ENCODE measurements around the gene TOP1.

The TOP1 gene

GRCh38 chr20:41147767-41148191, 119.2 kb downstream of the TOP1 start:
- no peak for DNase-seq (ENCODE audit: extremely low spot score)
- POLR2A ChIA-PET, result no interaction called here
- no peak for TF ChIP-seq CTCF (IDR thresholded peaks at IDR 0.05; ENCODE audit: control extremely low read depth, extremely low read depth, low read depth, missing control alignments)
- CTCF ChIA-PET, result interaction anchor here (5.0 to 10.9 kb wide), 2 partner anchors 9 to 13 kb away, joined by 42 to 64 read pairs; no protein-coding TSS in a partner anchor

GRCh38 chr20:41148942-41149341, 120.3 kb downstream of the TOP1 start:
- POLR2A ChIA-PET, result no interaction called here
- DNase-seq (ENCODE audit: extremely low spot score), result no peak
- CTCF ChIA-PET, result interaction anchor here (1.1 to 5.2 kb wide), 4 partner anchors 11 to 158 kb away, joined by 3 to 28 read pairs (median 4); no protein-coding TSS in a partner anchor
- TF ChIP-seq CTCF (IDR thresholded peaks at IDR 0.05; ENCODE audit: control extremely low read depth, extremely low read depth, low read depth, missing control alignments), result no peak

GRCh38 chr20:41150664-41151063, 122.0 kb downstream of the TOP1 start:
- CTCF ChIA-PET, result interaction anchor here (1.1 to 5.2 kb wide), 5 partner anchors 8 to 182 kb away, joined by 3 to 28 read pairs (median 5); no protein-coding TSS in a partner anchor
- no peak for TF ChIP-seq CTCF (IDR thresholded peaks at IDR 0.05; ENCODE audit: control extremely low read depth, extremely low read depth, low read depth, missing control alignments)
- no peak for DNase-seq (ENCODE audit: extremely low spot score)
- POLR2A ChIA-PET, result no interaction called here

GRCh38 chr20:41151134-41151869, 122.7 kb downstream of the TOP1 start:
- TF ChIP-seq CTCF (IDR thresholded peaks at IDR 0.05; ENCODE audit: control extremely low read depth, extremely low read depth, low read depth, missing control alignments), result no peak
- CTCF ChIA-PET, result interaction anchor here (0.8 to 5.2 kb wide), 5 partner anchors 9 to 183 kb away, joined by 3 to 28 read pairs (median 3); no protein-coding TSS in a partner anchor
- no peak for DNase-seq (ENCODE audit: extremely low spot score)
- POLR2A ChIA-PET, result no interaction called here

- CTCF ChIA-PET, result interaction anchor here (1.0 to 5.2 kb wide), 5 partner anchors 10 to 57 kb away, joined by 3 to 28 read pairs (median 4); no protein-coding TSS in a partner anchor
- no peak for DNase-seq (ENCODE audit: extremely low spot score)
- POLR2A ChIA-PET, result no interaction called here
These were observed 123.6 kb downstream of the TOP1 start for GRCh38 chr20:41152108-41152757.

More at GRCh38 chr20:41152108-41152757, 123.6 kb downstream of the TOP1 start:
- TF ChIP-seq CTCF (IDR thresholded peaks at IDR 0.05; ENCODE audit: control extremely low read depth, extremely low read depth, low read depth, missing control alignments), result no peak
